Prostate gland (tissue), 2 donors: ENCODE data around the gene PTPRA. TPM values are rescaled to one million over a fixed set of nuclear protein-coding genes. Genes with fewer than 3 reads are reported as not detected.
"Not testable (repeated sequence)": the region's sequence is repeated elsewhere in the genome, so short reads cannot be mapped to it uniquely, and the experiment has no call there.

Experiments
- DNase-seq: peaks from one replicate; pipeline ENCODE4 v3.0.0-alpha.2; 2019; ENCODE audit warnings: low spot score
- H3K27ac ChIP-seq, 2 donors: fragments of 200-600 bp; sonication (generic); 2 replicates each; pipeline ENCODE4 v1.5.1; 2017 to 2019
- H3K27me3 ChIP-seq: fragments of 200-600 bp; sonication (generic); replicated peaks from 2 replicates; pipeline ENCODE4 v1.5.1; 2019; ENCODE audit not compliant: insufficient read depth
- H3K36me3 ChIP-seq, 2 donors: fragments of 200-600 bp; sonication (generic); 1 replicate in 1 of 2; 2 replicates in 1 of 2; pipeline versions ENCODE4 v1.5.1 to v1.8.1; 2017 to 2019
- H3K4me1 ChIP-seq: fragments of 200-600 bp; sonication (generic); replicated peaks from 2 replicates; pipeline ENCODE4 v1.5.1; 2019
- H3K4me3 ChIP-seq, 2 donors: fragments of 200-600 bp; sonication (generic); 2 replicates each; pipeline ENCODE4 v1.5.1; 2017 to 2019
- H3K9me3 ChIP-seq: fragments of 200-600 bp; sonication (generic); 2 replicates; pipeline ENCODE4 v1.5.1; 2017
- CTCF ChIP-seq, 4 experiments: fragments of 200-600 bp in 2 of 4; fragments of 450-650 bp in 2 of 4; sonication (generic) in 2 of 4; IDR thresholded peaks; 1 replicate in 3 of 4; 2 replicates in 1 of 4; pipeline ENCODE4 v1.5.1; 2016 to 2019; ENCODE audit warnings: antibody characterized with exemption in 4 of 4, mild to moderate bottlenecking in 2 of 4, moderate library complexity in 2 of 4
- POLR2A ChIP-seq: fragments of 450-650 bp; IDR thresholded peaks from one replicate; pipeline ENCODE4 v1.6.1; 2016; ENCODE audit warnings: antibody characterized with exemption, mild to moderate bottlenecking
- POLR2AphosphoS5 ChIP-seq: sonication (generic); formaldehyde crosslinking; IDR thresholded peaks from one replicate; pipeline ENCODE4 v1.6.1; 2017; ENCODE audit warnings: antibody characterized with exemption
- WGBS: methylation state at CpG from one replicate; pipeline ENCODE4 v1.1.5; 2018; 5-methylcytosine and 5-hydroxymethylcytosine counted together
- intact Hi-C: fragments of 100-400 bp; cut with DNase I; formaldehyde crosslinking; loops from one replicate; pipeline ENCODE4 v1.14.2; 2022
- total RNA-seq, 2 donors: library from RNA; depleted of rRNA; stranded (reverse); fragments of >200 nt; gene quantifications; one replicate each; pipeline ENCODE4 v1.1.0, GENCODE V29; 2016

The PTPRA gene
- total RNA-seq, 2 donors from 2014 or later, result 57.7 to 83.6 TPM

GRCh38 chr20:2892376-2892775 lies 19.1 kb downstream of the PTPRA start:
- 95% methylated on average over 3 of the region's 3 CpGs for WGBS
- intact Hi-C loops, result no loop called here

GRCh38 chr20:2894221-2894620 lies 20.9 kb downstream of the PTPRA start:
- WGBS, result 91% methylated on average over 2 of the region's 2 CpGs
- intact Hi-C loops, result no loop called here
- DNase-seq, result no peak

More at GRCh38 chr20:2892376-2892775, 19.1 kb downstream of the PTPRA start:
- Histone ChIP-seq H3K27me3 (no peaks in the 10 kb centered on the region), H3K4me1 (no peaks in the 10 kb centered on the region), H3K4me3 (no peak overlapping the region), H3K27ac (no peak overlapping the region), H3K9me3 (no peaks in the 10 kb centered on the region), H3K36me3 (no peaks in the 10 kb centered on the region)
- no peak for TF ChIP-seq POLR2A
- TF ChIP-seq POLR2AphosphoS5, result no peak
- no peak for TF ChIP-seq CTCF (IDR thresholded peaks at IDR 0.05)
- DNase-seq, result no peak

GRCh38 chr20:2895154-2895553 lies 21.9 kb downstream of the PTPRA start:
- H3K9me3 ChIP-seq, H3K27me3 ChIP-seq, DNase-seq, H3K36me3 ChIP-seq, H3K4me3 ChIP-seq, H3K27ac ChIP-seq, intact Hi-C loops, H3K4me1 ChIP-seq: not testable (repeated sequence)
- 98% methylated on average over 3 of the region's 3 CpGs for WGBS

More at GRCh38 chr20:2894221-2894620, 20.9 kb downstream of the PTPRA start:
- Histone ChIP-seq H3K27ac (no peak overlapping the region), H3K27me3 (no peaks in the 10 kb centered on the region), H3K4me1 (no peaks in the 10 kb centered on the region), H3K36me3 (no peaks in the 10 kb centered on the region), H3K4me3 (no peak overlapping the region), H3K9me3 (no peaks in the 10 kb centered on the region)
- TF ChIP-seq CTCF (IDR thresholded peaks at IDR 0.05), result no peak
- TF ChIP-seq POLR2A, result no peak
- no peak for TF ChIP-seq POLR2AphosphoS5

- H3K27me3 ChIP-seq, result no peaks in the 10 kb centered on the region
- intact Hi-C loops, result no loop called here
- H3K9me3 ChIP-seq, result no peaks in the 10 kb centered on the region
- no peaks in the 10 kb centered on the region for H3K36me3 ChIP-seq
- TF ChIP-seq POLR2A (no peak), POLR2AphosphoS5 (no peak), CTCF (IDR thresholded peaks at IDR 0.05) (no peak)
- DNase-seq, result no peak
- H3K27ac ChIP-seq, result no peak overlapping the region
- H3K4me1 ChIP-seq, result no peaks in the 10 kb centered on the region
- 91% methylated on average over 3 of the region's 3 CpGs for WGBS
- no peak overlapping the region for H3K4me3 ChIP-seq
Observed at GRCh38 chr20:2899243-2899642, 26.0 kb downstream of the PTPRA start.

GRCh38 chr20:2900845-2901592 lies 27.7 kb downstream of the PTPRA start:
- intact Hi-C loops, result no loop called here

More at GRCh38 chr20:2900845-2901592, 27.7 kb downstream of the PTPRA start:
- Histone ChIP-seq H3K27me3 (no peaks in the 10 kb centered on the region), H3K9me3 (no peaks in the 10 kb centered on the region), H3K4me1 (no peaks in the 10 kb centered on the region), H3K27ac (no peak overlapping the region), H3K4me3 (no peak overlapping the region), H3K36me3 (no peaks in the 10 kb centered on the region)
- TF ChIP-seq CTCF (IDR thresholded peaks at IDR 0.05) (no peak), POLR2AphosphoS5 (no peak), POLR2A (no peak)
- WGBS, result 89% methylated on average over 11 of the region's 11 CpGs
- no peak for DNase-seq
